UCSD-AML1 (cell line): ENCODE data around the gene LRRC4C.

Experiments used
- DNase-seq: peaks from one replicate; lab custom pipeline; 2025; ENCODE audit not compliant: unreplicated experiment; lab: John Stamatoyannopoulos, UW

The LRRC4C gene

GRCh38 chr11:40130427-40130826 is 1329.0 kb downstream of the LRRC4C start:
- DNase-seq = peak; percentile 5

- no peak for DNase-seq
Measured at GRCh38 chr11:40129266-40129665, 1330.2 kb downstream of the LRRC4C start.

GRCh38 chr11:40125054-40125453 is 1334.4 kb downstream of the LRRC4C start:
- no peak for DNase-seq

GRCh38 chr11:40119661-40120060 is 1339.8 kb downstream of the LRRC4C start:
- DNase-seq = no peak

GRCh38 chr11:40118780-40119179 is 1340.7 kb downstream of the LRRC4C start:
- no peak for DNase-seq

- DNase-seq = no peak
Measured at GRCh38 chr11:40118026-40118425, 1341.4 kb downstream of the LRRC4C start.

- DNase-seq = no peak
Measured at GRCh38 chr11:40104941-40105550, 1354.4 kb downstream of the LRRC4C start.

GRCh38 chr11:40100781-40101180 is 1358.7 kb downstream of the LRRC4C start:
- DNase-seq = no peak

- no peak for DNase-seq
Measured at GRCh38 chr11:40100162-40100553, 1359.3 kb downstream of the LRRC4C start.

GRCh38 chr11:40099426-40100161 is 1359.9 kb downstream of the LRRC4C start:
- DNase-seq = peak; percentile 9

- no peak for DNase-seq
Measured at GRCh38 chr11:40095446-40095845, 1364.0 kb downstream of the LRRC4C start.

GRCh38 chr11:40094954-40095353 is 1364.5 kb downstream of the LRRC4C start:
- DNase-seq = no peak

GRCh38 chr11:40080434-40080833 is 1379.0 kb downstream of the LRRC4C start:
- DNase-seq = no peak
